T47D (cell line): ENCODE results near the gene FPR3.

Experiments
- DNase-seq, 2 experiments: peaks; one replicate each; pipeline versions ENCODE4 v3.0.0 to v3.0.0-alpha.2; 2011 to 2012; ENCODE audit warnings: low read depth in 1 of 2, low spot score in 1 of 2
- JUND ChIP-seq: IDR thresholded peaks from 2 replicates; pipeline ENCODE4 v1.6.1; 2012; ENCODE audit warnings: low read depth
- in situ Hi-C: cut with HindIII; loops from 2 replicates; pipeline ENCODE4 v1.10.0; 2016; ENCODE audit warnings: low sequenced_read_pairs, low pct_unique_long_range_greater_than_20kb

The FPR3 gene

GRCh38 chr19:51820011-51820410 is 25.1 kb downstream of the FPR3 start:
- in situ Hi-C loops, result no loop called here
- DNase-seq, result no peak
- no peak for TF ChIP-seq JUND

- in situ Hi-C loops, result no loop called here
- DNase-seq, result no peak
- no peak for TF ChIP-seq JUND
Measured at GRCh38 chr19:51820831-51821446, 26.0 kb downstream of the FPR3 start.

GRCh38 chr19:51821456-51821855 is 26.5 kb downstream of the FPR3 start:
- no peak for TF ChIP-seq JUND
- DNase-seq, result no peak
- in situ Hi-C loops, result no loop called here

GRCh38 chr19:51821921-51822320 is 27.0 kb downstream of the FPR3 start:
- in situ Hi-C loops, result no loop called here
- TF ChIP-seq JUND, result no peak
- no peak for DNase-seq

- TF ChIP-seq JUND, result no peak
- in situ Hi-C loops, result no loop called here
- no peak for DNase-seq
Measured at GRCh38 chr19:51822325-51822724, 27.4 kb downstream of the FPR3 start.

GRCh38 chr19:51822946-51823345 is 28.0 kb downstream of the FPR3 start:
- in situ Hi-C loops, result no loop called here
- DNase-seq, result no peak
- TF ChIP-seq JUND, result no peak

GRCh38 chr19:51824281-51825005 is 29.5 kb downstream of the FPR3 start:
- in situ Hi-C loops, result no loop called here
- DNase-seq, result no peak
- TF ChIP-seq JUND, result no peak

- in situ Hi-C loops, result no loop called here
- TF ChIP-seq JUND, result no peak
Measured at GRCh38 chr19:51830274-51830673, 35.3 kb downstream of the FPR3 start.

GRCh38 chr19:51837145-51837544 is 42.2 kb downstream of the FPR3 start:
- in situ Hi-C loops, result no loop called here
- no peak for TF ChIP-seq JUND
- no peak for DNase-seq

More at GRCh38 chr19:51830274-51830673, 35.3 kb downstream of the FPR3 start:
- no peak for DNase-seq

GRCh38 chr19:51861870-51862622 is 67.1 kb downstream of the FPR3 start:
- TF ChIP-seq JUND, result no peak
- no peak for DNase-seq
- in situ Hi-C loops, result no loop called here

- in situ Hi-C loops, result no loop called here
- no peak for TF ChIP-seq JUND
- DNase-seq, result no peak
Measured at GRCh38 chr19:51873097-51873496, 78.1 kb downstream of the FPR3 start.
